Gastroesophageal sphincter (tissue), 3 donors: ENCODE measurements around the gene WDCP.

ENCODE experiments used
- CTCF ChIP-seq, 4 experiments: fragments of 200-600 bp in 2 of 4; fragments of 450-650 bp in 2 of 4; sonication (generic) in 1 of 4; IDR thresholded peaks; one replicate each; pipeline ENCODE4 v1.5.1; 2017 to 2019; ENCODE audit warnings: antibody characterized with exemption in 4 of 4, mild to moderate bottlenecking in 2 of 4, moderate library complexity in 2 of 4
- EP300 ChIP-seq: sonication (generic); formaldehyde crosslinking; IDR thresholded peaks from one replicate; pipeline ENCODE4 v1.6.1; 2017; ENCODE audit warnings: antibody characterized with exemption, mild to moderate bottlenecking

- TF ChIP-seq CTCF (IDR thresholded peaks at IDR 0.05), result no peak
- TF ChIP-seq EP300, result no peak
These were observed 1.7 kb upstream of the WDCP start for GRCh38 chr2:24048769-24049484.
